NCI-H1105 treated with DMSO at 0.1 percent for 48 hours (cell line): ENCODE measurements around the gene SLC22A25.
"Not testable (repeated sequence)": the region's sequence is repeated elsewhere in the genome, so short reads cannot be mapped to it uniquely, and the experiment has no call there.

Experiments
- DNase-seq: peaks from one replicate; lab custom pipeline; 2025; lab: John Stamatoyannopoulos, UW

Gene SLC22A25

GRCh38 chr11:63235471-63236461, 7.6 kb downstream of the SLC22A25 start:
- not testable (repeated sequence) for DNase-seq

GRCh38 chr11:63229815-63230214, 13.6 kb downstream of the SLC22A25 start:
- no peak for DNase-seq

- no peak for DNase-seq
These were observed 15.8 kb downstream of the SLC22A25 start for GRCh38 chr11:63227521-63228107.

- DNase-seq = no peak
These were observed 16.8 kb downstream of the SLC22A25 start for GRCh38 chr11:63226488-63227114.

- no peak for DNase-seq
These were observed 29.3 kb downstream of the SLC22A25 start for GRCh38 chr11:63214093-63214492.

GRCh38 chr11:63212742-63213141, 30.7 kb downstream of the SLC22A25 start:
- DNase-seq = peak; percentile 17

GRCh38 chr11:63210111-63210510, 33.3 kb downstream of the SLC22A25 start:
- no peak for DNase-seq
